ENCODE data around the gene ZNF625.
"Not testable (repeated sequence)": the region's sequence is repeated elsewhere in the genome, so short reads cannot be mapped to it uniquely, and the experiment has no call there.

ZNF625 gene

DNA sequence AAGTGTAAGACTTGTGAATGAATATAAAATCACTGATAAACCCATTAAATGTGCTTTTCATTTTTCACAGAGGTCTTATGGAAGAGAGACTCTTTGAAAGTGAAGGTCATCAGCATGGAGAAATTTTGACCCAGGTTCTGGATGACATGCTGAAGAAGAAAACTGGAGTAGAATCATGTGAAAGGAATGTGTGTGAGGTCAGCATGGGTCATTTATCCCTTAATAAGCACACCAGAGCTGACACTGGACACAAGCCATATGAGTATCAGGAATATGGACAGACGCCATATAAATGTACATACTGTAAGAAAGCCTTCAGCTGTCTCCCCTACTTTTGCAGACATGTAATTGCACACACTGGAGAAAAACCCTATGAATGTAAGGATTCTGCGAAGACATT is 45.4 kb downstream of the ZNF625 start:
- Histone ChIP-seq H3K4me3 (replicated peaks; ENCODE audit: insufficient read depth, low read length) (no peak overlapping the region), H3K27ac (replicated peaks) (no peak overlapping the region), H3K27me3 (ENCODE audit: insufficient read depth, poor library complexity, severe bottlenecking) (no peaks in the 10 kb centered on the region)
- no peak for DNase-seq (ENCODE audit: low read depth in 1 of 2, low spot score in 1 of 2)
- TF ChIP-seq POLR2AphosphoS5 (IDR thresholded peaks at IDR 0.05; ENCODE audit: low read depth), result no peak
- no peak for TF ChIP-seq SPI1 (IDR thresholded peaks at IDR 0.05; ENCODE audit: borderline replicate concordance, low read depth)
- TF ChIP-seq, protein P1, sequence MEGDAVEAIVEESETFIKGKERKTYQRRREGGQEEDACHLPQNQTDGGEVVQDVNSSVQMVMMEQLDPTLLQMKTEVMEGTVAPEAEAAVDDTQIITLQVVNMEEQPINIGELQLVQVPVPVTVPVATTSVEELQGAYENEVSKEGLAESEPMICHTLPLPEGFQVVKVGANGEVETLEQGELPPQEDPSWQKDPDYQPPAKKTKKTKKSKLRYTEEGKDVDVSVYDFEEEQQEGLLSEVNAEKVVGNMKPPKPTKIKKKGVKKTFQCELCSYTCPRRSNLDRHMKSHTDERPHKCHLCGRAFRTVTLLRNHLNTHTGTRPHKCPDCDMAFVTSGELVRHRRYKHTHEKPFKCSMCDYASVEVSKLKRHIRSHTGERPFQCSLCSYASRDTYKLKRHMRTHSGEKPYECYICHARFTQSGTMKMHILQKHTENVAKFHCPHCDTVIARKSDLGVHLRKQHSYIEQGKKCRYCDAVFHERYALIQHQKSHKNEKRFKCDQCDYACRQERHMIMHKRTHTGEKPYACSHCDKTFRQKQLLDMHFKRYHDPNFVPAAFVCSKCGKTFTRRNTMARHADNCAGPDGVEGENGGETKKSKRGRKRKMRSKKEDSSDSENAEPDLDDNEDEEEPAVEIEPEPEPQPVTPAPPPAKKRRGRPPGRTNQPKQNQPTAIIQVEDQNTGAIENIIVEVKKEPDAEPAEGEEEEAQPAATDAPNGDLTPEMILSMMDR (IDR thresholded peaks at IDR 0.05; ENCODE audit: insufficient read depth, low read length), result no peak
- TF ChIP-seq, protein P2, sequence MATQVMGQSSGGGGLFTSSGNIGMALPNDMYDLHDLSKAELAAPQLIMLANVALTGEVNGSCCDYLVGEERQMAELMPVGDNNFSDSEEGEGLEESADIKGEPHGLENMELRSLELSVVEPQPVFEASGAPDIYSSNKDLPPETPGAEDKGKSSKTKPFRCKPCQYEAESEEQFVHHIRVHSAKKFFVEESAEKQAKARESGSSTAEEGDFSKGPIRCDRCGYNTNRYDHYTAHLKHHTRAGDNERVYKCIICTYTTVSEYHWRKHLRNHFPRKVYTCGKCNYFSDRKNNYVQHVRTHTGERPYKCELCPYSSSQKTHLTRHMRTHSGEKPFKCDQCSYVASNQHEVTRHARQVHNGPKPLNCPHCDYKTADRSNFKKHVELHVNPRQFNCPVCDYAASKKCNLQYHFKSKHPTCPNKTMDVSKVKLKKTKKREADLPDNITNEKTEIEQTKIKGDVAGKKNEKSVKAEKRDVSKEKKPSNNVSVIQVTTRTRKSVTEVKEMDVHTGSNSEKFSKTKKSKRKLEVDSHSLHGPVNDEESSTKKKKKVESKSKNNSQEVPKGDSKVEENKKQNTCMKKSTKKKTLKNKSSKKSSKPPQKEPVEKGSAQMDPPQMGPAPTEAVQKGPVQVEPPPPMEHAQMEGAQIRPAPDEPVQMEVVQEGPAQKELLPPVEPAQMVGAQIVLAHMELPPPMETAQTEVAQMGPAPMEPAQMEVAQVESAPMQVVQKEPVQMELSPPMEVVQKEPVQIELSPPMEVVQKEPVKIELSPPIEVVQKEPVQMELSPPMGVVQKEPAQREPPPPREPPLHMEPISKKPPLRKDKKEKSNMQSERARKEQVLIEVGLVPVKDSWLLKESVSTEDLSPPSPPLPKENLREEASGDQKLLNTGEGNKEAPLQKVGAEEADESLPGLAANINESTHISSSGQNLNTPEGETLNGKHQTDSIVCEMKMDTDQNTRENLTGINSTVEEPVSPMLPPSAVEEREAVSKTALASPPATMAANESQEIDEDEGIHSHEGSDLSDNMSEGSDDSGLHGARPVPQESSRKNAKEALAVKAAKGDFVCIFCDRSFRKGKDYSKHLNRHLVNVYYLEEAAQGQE (IDR thresholded peaks at IDR 0.05; ENCODE audit: insufficient replicate concordance, low read depth), result no peak
- no peak for TF ChIP-seq GABPA (IDR thresholded peaks at IDR 0.05; ENCODE audit: low read depth)

DNA sequence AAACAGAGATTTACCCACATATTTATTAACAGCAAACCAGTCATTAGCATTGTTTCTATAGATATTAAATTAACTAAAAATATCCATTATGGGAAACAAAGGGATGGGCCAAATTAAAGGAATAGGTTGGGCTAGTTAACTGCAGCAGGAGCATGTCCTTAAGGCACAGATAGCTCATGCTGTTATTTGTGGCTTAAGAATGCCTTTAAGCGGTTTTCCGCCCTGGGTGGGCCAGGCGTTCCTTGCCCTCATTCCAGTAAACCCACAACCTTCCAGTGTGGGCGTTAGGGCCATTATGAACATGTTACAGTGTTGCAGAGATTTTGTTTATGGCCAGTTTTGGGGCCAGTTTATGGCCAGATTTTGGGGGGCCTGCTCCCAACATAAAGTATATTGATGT is 52.6 kb downstream of the ZNF625 start:
- H3K27me3 ChIP-seq (ENCODE audit: insufficient read depth, poor library complexity, severe bottlenecking); H3K27ac ChIP-seq (replicated peaks); DNase-seq (ENCODE audit: low read depth in 1 of 2, low spot score in 1 of 2); H3K4me3 ChIP-seq (replicated peaks; ENCODE audit: insufficient read depth, low read length): not testable (repeated sequence)

DNA sequence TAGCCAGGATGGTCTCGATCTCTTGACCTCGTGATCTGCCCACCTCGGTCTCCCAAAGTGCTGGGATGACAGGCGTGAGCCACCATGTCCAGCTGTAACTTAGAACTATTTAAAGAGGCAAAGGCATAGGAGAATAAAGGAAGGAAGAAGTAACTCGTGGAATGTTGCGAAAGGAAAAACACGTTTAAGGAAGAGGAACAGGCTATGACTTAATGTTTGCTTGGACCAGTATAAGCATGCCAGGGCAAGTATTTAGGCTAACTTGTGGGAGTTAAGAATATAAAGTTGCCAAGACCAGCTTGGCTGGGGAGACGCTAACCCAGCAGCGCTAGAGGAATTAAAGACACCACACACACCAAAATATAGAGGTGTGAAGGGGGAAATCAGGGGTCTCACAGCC is 58.5 kb downstream of the ZNF625 start:
- peak; percentile 54; the same call in 1 of the 2 replicates for TF ChIP-seq SPI1 (IDR thresholded peaks at IDR 0.05; ENCODE audit: borderline replicate concordance, low read depth)
- no peak for TF ChIP-seq GABPA (IDR thresholded peaks at IDR 0.05; ENCODE audit: low read depth)
- TF ChIP-seq POLR2AphosphoS5 (IDR thresholded peaks at IDR 0.05; ENCODE audit: low read depth), result no peak
- no peak overlapping the region; the same call in 1 of the 2 replicates for H3K27ac ChIP-seq (replicated peaks)
- H3K27me3 ChIP-seq (ENCODE audit: insufficient read depth, poor library complexity, severe bottlenecking), result no peaks in the 10 kb centered on the region
- no peak overlapping the region for H3K4me3 ChIP-seq (replicated peaks; ENCODE audit: insufficient read depth, low read length)
- DNase-seq (ENCODE audit: low read depth in 1 of 2, low spot score in 1 of 2), result peak; percentile 6 to 56

DNA sequence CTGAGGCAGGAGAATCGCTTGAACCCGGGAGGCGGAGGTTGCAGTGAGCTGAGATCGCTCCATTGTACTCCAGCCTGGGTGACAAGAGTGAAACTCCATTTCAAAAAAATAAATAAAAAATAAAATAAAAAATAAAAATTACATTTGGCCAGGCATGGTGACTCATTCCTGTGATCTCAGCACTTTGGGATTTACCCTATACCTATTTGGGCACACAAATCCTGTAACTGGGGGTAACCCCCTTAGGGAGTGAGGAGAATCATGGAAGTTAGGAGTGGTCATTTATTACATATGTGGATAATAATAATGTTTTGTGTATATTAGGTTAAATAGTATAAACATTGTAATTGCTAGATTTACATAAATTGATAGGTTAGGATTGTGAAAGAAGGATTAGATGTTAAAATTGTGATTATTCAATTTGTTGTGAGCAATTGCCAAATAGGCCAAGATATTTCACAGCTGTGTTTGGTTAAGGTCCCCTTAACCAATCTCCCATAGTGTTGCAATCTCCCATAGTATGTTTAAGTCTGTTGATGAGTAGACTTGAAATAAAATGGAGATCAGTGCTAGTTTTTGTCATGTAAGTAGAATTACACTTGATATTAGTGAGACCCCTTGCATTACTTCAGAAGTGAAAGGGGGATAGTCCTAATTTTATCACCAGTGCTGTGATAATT is 61.3 kb downstream of the ZNF625 start:
- peak in 1 of 2 experiments; percentile 19 for DNase-seq (ENCODE audit: low read depth in 1 of 2, low spot score in 1 of 2)
- TF ChIP-seq, protein P1 (IDR thresholded peaks at IDR 0.05; ENCODE audit: insufficient read depth, low read length), result no peak
- no peak for TF ChIP-seq SPI1 (IDR thresholded peaks at IDR 0.05; ENCODE audit: borderline replicate concordance, low read depth)
- TF ChIP-seq POLR2AphosphoS5 (IDR thresholded peaks at IDR 0.05; ENCODE audit: low read depth), result no peak
- TF ChIP-seq, protein P2 (IDR thresholded peaks at IDR 0.05; ENCODE audit: insufficient replicate concordance, low read depth), result no peak
- Histone ChIP-seq H3K27ac (replicated peaks) (no peak overlapping the region), H3K27me3 (ENCODE audit: insufficient read depth, poor library complexity, severe bottlenecking) (no peaks in the 10 kb centered on the region), H3K4me3 (replicated peaks; ENCODE audit: insufficient read depth, low read length) (no peak overlapping the region)

Measured in HL-60 (cell line).